GM18502 (cell line): ENCODE data around the gene TRIM65.

Source experiments
- ATAC-seq: cut with Tn5 transposase; IDR thresholded peaks from one replicate; pipeline ENCODE4 v1.9.1; 2021; ENCODE audit warnings: mild to moderate bottlenecking; ENCODE audit not compliant: unreplicated experiment, poor library complexity

The TRIM65 gene, protein sequence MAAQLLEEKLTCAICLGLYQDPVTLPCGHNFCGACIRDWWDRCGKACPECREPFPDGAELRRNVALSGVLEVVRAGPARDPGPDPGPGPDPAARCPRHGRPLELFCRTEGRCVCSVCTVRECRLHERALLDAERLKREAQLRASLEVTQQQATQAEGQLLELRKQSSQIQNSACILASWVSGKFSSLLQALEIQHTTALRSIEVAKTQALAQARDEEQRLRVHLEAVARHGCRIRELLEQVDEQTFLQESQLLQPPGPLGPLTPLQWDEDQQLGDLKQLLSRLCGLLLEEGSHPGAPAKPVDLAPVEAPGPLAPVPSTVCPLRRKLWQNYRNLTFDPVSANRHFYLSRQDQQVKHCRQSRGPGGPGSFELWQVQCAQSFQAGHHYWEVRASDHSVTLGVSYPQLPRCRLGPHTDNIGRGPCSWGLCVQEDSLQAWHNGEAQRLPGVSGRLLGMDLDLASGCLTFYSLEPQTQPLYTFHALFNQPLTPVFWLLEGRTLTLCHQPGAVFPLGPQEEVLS

GRCh38 chr17:75896415-75897159, at the start of gene TRIM65:
Gene TRIM65, minus strand, starts transcription at chr17:75896951. Its CDS starts 14 bp downstream, at chr17:75896937.
- peak; percentile 70 for ATAC-seq

DNA sequence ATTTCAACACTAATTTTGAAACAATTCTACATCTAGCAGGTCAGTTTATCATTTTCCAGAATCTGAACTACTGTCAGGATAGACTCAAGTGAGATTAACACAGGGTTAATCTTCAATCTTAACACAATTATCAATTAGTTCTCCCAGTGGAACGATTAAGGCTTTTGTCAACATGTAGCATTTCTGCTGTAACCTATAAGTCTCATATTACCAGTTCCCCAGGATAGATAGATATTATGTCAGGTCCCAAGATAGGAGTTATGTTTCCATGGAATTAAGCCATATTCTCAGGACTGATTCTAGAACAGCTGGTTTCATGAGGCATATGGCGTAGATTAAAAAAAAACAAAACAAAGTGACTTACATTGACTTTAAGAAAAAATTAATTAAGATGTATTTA, 48.5 kb upstream of the TRIM65 start:
- ATAC-seq, result no peak

- no peak for ATAC-seq
Measured at GRCh38 chr17:75943491-75943890, 46.7 kb upstream of the TRIM65 start.

DNA sequence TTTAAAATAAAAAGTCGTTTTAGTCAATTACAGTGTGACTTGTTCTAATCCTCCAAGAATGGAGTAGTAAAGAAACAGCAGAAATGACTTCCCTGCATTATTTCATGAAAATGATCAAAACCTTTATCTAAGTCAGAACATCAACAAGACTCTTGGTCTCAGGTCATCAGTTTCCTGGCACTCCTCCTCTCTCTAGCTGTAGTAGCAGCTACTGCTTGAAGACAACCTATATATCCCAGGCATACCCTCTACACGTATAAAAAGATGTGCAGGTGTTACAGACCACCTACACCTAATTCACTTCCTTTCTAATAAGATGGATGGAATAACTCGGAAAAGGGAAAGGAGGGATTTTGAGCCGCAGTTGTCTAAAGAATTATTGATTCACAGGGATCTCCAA, 45.7 kb upstream of the TRIM65 start:
- no peak for ATAC-seq

- no peak for ATAC-seq
Measured at GRCh38 chr17:75941442-75941819, 44.7 kb upstream of the TRIM65 start.

GRCh38 chr17:75940727-75941441, 44.1 kb upstream of the TRIM65 start, which contains the start of gene FBF1:
Gene FBF1, minus strand, starts transcription at chr17:75941042. Its CDS starts 2,893 bp downstream, at chr17:75938149.
- peak; percentile 96 for ATAC-seq

DNA sequence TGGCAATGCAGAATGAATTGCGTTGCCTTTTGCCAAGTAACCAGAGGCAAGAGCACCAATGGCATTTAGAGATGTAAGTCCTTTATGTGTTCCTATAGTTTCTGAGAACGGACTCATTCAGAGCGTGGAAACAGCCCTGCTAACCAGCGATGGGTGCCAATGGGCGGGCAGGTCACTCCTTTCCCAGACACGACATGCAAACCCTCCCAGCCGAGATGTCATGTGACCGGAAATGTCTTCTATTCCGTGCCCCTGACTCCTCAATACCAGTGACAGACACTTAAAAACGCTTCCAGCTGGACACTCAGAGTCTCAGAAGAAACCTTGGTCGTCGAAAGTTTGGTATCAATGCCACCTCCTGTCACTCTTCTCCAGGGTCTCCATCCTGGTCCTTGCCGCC, 40.9 kb upstream of the TRIM65 start:
- ATAC-seq, result no peak

DNA sequence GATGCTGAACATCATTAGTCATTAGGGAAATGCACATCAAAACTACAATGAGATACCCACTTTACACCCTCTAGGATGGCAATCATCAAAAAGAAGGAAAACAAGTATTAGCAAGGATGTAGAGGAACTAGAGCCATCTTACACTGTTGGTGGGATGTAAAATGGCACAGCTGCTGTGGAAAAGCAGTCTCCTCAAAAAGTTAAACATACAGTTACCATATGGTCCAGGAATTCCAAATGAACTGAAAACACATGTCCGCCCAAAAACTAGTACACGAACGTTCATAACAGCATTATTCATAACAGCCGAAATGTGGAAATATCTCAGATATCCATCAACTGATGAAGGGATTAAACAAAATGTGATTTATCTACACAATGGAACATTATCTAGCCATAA, 37.1 kb upstream of the TRIM65 start:
- no peak for ATAC-seq

DNA sequence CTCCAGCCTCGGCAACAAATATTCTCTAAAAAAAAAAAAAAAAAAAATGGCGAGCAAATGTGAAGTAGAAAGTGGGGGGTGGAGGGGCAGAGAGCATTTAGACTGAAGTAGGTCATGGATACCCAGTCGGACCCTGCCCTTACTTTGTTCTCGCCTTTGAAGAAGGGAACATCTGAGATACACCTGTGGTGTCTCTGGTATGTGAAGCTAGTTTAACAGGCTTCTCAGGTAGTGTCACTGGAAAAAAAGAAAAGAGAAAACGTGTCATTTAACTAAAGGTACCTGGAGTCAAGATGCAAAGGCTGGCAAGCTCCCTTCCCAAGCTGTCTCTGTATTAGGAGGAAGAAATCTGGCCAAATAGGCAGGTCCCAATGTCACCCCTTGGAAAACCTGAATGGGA, 36.1 kb upstream of the TRIM65 start:
- no peak for ATAC-seq

GRCh38 chr17:75931062-75931461, 34.3 kb upstream of the TRIM65 start:
- ATAC-seq, result no peak

DNA sequence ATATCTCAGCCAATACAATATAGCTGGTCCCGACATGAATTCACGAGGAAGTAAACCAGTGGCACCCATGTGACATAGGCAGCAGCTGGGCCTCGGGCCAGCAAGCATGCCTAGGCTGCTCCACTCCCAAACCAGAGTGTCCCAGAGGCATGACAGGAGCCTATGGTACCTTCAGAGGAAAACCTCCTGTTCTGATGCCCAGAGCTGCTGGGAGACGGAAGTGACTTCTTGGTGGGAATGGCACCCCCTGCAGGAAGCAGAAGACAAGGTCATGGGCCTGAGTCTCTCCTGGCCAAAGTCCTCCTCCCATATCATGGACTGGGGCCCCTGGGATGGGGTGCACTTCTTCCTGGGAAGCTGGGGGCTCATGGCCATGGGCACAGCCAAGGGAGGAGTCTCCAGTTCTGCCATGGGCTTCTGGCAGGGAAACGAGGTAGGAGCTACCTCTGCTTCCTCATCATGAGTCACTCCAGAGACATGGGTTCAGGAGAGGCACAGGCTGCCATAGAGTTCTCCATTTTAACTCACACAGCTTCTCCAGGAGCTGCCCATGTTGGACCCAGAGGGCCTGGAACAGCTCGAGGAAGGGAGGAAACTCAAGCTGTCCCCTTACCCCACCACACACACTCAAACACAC, 30.7 kb upstream of the TRIM65 start:
- ATAC-seq, result no peak

DNA sequence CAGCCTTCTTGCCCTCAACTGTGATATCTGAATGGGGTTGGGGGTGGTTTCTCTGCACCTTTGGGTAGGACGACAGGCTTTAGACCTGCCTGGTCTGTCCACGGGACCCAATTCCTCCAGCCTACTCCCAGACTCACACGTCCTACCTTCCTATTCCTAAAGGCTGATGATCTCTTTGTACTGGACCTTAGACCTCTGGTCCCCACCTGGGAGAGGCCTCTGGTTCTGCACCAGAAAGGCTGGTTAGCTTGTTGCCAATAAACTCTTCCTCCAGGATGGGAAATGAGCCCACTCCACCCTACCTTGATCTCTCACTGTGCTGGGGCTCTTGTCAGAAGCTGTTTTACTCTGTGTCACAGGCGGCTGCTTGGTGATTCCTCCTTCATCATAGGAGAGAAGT, 29.7 kb upstream of the TRIM65 start:
- no peak for ATAC-seq

- no peak for ATAC-seq
Measured at GRCh38 chr17:75925912-75926311, 29.2 kb upstream of the TRIM65 start.

GRCh38 chr17:75925103-75925502, 28.4 kb upstream of the TRIM65 start:
- no peak for ATAC-seq

DNA sequence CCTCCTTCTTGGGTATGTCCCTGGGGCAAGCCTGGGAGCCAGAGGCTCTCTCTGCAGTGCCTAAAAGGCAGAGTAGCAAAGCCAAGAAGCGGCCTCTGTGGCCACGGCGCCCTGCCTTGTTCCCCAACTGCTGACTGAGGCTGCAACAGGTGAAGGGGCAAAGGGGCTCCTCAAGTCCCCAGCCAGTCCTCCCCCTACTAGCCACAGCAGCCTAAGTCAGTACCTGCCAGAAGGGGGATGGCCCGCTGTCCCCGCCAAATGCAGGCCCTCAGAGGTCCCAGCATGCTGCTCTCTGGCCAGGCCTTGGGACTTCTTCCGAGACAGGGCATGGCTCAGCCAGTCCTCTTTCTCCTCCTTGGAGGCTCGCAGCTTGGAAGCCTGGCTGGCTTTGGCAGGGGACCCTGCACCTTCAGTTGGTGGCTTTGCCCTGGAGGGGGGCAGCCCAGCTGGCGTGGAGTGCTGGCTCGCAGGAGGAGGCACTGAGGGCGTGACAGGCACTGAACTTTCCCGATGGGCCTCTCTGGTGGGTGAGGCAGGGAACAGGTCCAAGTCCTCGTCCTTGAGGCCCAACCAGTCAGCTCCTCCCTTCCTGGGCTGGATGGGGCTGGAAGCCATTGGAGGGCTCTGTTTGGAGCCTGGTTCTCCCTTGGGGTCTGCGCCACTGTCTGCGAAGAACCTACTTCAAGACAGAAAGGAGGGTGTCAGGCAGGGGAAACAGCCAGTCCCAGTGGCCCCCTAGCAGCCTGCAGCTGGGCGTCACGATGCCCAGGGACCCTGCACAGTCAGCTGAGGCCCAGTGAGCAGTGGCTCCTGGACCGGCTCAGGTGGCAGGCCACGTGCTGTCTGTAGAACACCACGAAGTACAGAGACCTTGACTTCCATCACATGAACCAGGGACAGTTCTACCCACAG, 26.5 kb upstream of the TRIM65 start:
- no peak for ATAC-seq

GRCh38 chr17:75922173-75922961, 25.6 kb upstream of the TRIM65 start:
- no peak for ATAC-seq

- ATAC-seq, result no peak
Measured at GRCh38 chr17:75921596-75921995, 24.8 kb upstream of the TRIM65 start.

GRCh38 chr17:75920045-75920560, 23.4 kb upstream of the TRIM65 start:
- ATAC-seq, result no peak
